ENCODE data around the gene DLAT.

GRCh38 chr11:112049777-112050176, 24.6 kb downstream of the DLAT start:
- TF ChIP-seq, protein P1, sequence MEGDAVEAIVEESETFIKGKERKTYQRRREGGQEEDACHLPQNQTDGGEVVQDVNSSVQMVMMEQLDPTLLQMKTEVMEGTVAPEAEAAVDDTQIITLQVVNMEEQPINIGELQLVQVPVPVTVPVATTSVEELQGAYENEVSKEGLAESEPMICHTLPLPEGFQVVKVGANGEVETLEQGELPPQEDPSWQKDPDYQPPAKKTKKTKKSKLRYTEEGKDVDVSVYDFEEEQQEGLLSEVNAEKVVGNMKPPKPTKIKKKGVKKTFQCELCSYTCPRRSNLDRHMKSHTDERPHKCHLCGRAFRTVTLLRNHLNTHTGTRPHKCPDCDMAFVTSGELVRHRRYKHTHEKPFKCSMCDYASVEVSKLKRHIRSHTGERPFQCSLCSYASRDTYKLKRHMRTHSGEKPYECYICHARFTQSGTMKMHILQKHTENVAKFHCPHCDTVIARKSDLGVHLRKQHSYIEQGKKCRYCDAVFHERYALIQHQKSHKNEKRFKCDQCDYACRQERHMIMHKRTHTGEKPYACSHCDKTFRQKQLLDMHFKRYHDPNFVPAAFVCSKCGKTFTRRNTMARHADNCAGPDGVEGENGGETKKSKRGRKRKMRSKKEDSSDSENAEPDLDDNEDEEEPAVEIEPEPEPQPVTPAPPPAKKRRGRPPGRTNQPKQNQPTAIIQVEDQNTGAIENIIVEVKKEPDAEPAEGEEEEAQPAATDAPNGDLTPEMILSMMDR (conservative IDR thresholded peaks at IDR 0.05), result no peak
- TF ChIP-seq ZFX (IDR thresholded peaks at IDR 0.05), result no peak
